ENCODE data around the gene DZIP1.

Gene DZIP1

DNA sequence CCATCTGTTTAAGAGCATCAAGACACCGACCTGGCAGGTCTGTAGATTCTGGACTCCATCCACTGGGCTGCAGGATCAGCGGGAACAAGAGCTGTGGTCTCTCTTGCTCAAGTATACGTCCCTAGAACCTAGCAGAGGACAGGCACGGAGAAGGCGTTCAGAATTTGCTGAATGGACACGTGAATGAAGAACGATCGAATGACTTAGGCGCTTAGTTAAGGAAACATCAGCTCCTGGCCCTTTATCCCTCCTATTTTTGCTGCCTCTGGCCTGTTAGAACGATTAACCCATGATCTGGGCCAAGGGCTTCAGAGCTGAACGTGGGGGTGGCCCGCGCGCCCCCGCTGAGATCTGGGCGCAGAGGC is 953 bp downstream of the DZIP1 start:
- DNase-seq = peak; percentile 35

DNA sequence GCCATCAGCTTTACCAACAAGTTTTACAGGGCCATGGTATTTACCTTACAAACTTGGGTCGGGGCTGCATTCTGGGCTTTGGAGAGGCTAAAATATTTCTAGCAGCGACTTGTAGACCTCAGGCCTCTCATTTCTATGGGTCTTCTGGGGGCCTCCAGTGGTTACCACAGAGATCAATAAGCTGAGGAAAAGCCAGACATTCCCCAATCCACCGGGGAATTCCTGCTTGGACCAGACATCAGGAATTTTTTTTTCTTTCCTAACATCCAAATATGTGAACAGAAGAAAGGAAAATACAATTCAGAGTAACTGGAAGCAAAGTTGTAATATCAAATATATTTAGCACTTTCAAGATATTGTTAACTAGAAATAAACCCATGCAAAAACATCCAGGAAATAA is 1.5 kb downstream of the DZIP1 start:
- DNase-seq = no peak

DNA sequence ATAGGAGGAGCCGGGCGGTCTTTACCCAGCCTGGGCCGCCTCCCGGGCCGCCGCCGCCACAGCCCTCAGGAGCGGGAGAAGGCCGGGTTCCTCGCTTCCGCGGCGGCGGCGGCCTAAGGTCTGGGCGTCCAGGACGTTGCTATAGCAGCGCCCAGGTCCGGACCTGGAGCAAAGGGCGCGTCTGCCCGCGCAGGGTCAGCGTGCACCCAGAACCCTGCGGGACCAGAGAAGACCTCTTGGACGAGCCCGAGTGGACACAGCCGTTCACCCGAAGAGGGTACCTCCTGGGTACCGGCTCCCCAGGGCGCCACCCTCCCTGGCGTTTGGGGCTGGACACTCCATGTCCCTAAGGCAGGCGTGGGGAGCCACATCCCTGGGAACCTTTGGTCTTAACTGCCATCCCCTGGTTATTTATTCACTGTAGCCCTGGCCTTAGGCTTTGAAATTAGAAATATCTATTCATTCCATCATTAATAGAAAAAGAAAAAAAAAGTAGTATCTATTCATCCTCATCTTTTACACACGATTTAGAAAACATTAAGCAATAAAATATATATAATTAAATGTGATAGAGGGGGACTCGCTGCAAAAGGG is 2.4 kb downstream of the DZIP1 start:
- peak; percentile 69 for DNase-seq

DNA sequence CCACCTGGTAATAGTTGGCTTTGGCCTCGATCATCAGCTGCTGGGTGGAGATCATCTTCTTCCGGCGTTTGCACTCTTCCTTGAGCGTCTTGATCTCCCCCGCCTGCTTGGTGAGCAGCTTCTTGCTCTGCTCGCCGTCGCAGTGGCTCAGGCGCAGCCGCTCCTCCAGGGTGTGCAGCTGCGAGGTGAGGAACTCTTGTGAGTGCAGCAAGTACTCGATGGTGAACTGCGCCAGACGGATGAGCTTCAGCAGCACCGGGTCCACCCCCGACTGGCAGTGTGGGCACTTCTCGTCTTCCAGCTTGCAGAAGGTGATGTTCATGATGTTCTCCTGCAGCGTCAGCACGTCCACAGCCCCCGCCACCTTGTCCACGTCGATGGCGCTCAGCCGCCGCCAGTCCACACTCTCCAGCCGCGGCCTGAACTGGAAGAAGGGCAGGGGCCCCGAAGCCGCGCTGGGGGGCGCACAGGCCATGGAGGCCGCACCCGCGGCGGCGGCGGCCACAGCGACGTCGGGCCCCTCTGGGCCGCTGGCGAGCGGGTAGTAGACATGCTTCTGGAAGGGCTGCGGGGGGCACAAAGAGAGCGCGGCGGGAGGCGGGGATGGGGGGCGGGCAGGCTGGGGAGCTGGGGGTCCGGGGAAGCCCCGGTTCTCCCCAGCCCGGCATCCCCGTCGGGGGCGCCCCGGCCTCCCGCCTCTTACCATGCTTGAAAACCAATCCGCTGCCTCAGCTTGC is 3.0 kb downstream of the DZIP1 start:
- peak; percentile 59 for DNase-seq

DNA sequence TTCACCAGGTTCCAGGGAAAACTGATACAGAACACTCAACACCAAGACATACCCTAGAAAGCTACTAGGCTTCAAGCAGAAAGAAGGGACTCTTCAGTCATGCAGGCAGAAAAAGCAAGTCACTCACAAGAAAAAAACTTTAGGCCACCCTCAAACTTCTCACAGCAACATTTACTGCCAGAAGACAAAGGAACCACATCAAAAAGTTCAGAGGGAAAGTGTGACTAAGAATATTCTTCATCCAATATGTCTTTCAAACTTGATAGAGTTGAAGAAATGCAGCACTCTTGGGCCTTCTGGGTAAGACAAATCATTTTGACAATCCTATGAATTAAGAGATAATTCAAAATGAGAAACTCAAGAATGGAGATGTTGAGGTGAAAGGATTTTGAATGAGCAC is 7.7 kb downstream of the DZIP1 start:
- DNase-seq = no peak

DNA sequence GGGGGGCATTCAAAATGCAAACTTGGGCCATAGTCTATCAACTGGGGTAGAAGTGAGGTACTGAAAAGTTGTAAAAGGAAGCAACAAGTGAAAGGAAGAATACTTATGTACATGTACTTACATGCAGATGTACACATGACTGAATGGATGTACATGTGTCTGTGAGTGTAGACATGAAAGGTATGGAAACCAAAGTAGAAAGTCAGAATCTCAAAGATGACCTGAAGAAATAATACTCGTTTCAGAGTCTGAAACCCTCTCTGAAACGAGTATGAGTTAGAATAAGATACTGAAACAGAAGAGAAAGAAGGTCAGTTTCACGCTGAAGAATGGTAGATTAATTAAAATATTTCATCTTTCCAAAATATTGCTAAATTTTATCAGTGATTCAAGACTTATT is 13.9 kb downstream of the DZIP1 start:
- no peak for DNase-seq

DNA sequence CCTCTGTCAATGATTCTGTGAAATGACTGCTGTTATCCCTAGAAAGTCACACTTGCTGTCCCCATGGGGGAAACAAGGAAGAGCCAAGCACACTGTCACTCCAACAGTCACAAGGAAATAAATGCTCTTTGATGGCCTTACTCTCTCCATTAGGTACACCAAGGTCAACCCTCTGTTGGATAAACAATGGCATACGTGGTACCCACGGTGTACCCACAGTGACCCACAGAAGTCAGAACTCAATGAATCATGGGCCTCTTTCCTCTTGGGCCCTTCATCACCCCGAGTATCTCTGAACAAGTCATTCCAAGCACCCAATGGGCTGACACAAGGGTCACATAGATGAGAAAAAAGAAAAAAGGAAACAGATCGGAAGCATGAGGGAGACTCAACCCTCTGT is 15.4 kb downstream of the DZIP1 start:
- DNase-seq = no peak

DNA sequence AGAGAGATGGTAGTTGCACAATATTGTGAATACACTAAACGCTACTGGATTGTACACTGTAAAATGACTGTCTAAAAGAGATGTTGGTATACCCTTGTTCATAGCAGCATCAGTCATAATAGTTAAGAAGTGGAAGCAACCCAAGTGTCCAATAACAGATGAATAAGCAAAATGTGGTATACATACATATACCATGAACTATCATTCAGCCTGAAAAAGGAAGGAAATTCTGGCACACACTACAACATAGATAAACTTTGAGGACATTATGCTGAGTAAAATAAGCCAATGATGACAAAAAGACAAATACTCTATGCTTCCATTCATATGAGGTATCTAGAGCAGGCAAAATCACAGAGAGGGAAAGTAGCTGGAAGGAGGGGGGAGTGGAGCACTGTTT is 16.0 kb downstream of the DZIP1 start:
- DNase-seq = no peak

DNA sequence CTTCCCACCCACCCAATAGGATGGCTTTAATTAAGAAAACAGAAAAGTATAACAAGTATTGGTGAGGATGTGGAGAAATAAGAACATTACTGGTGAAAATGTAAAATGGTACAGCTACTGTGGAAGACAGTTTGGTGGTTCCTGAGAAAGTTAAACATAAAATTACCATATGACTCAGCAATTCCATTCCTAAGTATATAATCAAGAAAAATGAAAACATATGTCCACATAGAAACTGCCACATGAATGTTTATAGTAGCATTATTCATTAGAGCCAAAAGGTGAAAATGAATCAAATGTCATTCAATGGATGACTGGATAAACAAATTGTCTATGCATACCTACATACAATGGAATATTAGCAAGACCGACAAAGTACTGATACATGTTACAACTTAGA is 16.9 kb downstream of the DZIP1 start:
- no peak for DNase-seq

DNA sequence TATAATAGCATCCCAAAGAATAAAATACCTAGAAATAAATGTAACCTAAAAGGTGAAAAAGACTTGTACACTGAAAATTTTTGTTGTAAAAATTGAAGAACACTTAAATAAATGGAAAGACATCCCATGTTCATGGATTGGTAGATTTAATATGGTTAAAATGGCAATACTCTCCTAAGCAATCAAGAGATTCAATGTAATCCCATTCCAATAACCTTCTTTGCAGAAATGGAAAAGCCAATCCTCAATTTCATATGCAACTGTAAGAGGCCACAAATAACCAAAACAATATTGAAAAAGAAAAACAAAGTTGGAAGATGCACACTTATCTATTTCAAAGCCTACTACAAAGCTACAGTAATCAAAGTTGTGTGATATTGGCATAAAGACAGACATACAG is 17.7 kb downstream of the DZIP1 start:
- no peak for DNase-seq

DNA sequence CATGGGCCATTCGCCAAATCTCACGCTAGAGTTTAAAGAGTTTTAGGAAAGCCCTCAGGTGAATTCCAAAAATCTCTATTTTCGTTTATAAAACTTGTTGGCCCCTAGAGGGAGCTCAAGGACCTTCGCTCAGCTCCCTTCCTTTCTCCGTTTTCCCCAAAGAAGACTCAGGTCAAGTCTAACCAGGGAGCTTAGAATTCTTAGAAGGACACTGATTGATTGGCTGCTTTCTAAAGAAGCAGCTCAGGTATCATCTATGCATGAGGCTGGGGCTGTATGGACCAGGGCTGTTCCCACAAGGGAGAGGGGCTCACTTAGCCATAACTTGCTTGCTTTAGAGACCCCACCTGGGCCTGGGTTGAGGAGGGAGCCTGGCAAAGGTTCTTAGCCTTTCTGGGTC is 20.5 kb downstream of the DZIP1 start:
- peak; percentile 54 for DNase-seq

DNA sequence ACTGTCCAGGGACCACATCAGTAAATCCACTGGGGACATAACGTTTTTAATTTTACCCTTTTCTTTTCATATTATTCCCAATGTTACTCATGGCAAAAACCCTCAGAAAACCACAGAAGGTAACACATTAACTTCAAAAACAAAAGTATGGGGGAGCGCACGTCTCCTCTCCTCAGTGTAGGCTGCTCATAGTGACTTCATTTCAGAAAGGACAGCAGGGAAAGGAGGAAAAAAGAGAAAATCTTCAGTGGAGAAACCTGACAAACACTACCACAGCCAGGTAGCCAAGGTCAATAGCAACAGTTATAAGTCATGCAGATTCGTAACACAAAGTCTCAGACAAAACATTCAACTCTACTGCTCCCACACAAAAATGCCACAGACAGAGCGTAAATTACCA is 21.4 kb downstream of the DZIP1 start:
- DNase-seq = no peak

DNA sequence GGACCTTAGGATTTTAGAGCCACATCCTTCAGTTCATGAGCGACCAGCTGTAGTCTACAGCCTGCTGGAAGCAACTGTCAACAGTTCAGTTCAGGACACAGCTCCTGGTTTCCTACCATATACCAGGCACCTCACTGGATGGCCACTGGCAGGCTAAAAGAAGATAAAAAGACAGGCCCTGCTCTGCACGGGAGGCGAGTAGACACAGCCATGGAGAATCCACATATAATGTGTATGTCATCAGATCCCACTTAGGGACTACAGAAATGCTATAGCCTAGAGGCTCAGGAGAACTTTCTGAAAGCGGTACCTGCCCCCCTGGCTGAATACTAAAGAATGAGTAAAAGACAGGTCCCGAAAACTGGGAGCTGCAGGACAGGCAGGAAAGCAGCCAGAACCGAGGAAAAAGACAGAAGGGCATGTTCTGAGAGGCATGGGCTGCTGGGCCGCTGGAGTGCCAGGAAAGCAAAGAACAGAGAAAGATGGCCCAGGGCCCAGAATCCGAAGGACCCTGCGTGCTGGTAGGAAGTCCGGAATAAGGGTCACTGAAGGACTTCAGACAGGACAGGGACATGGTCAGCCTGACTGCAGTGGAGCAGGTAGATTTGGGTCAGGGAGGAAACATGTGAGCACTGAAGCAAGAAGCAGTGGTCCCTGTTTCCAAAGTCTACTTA is 23.5 kb downstream of the DZIP1 start:
- no peak for DNase-seq

DNA sequence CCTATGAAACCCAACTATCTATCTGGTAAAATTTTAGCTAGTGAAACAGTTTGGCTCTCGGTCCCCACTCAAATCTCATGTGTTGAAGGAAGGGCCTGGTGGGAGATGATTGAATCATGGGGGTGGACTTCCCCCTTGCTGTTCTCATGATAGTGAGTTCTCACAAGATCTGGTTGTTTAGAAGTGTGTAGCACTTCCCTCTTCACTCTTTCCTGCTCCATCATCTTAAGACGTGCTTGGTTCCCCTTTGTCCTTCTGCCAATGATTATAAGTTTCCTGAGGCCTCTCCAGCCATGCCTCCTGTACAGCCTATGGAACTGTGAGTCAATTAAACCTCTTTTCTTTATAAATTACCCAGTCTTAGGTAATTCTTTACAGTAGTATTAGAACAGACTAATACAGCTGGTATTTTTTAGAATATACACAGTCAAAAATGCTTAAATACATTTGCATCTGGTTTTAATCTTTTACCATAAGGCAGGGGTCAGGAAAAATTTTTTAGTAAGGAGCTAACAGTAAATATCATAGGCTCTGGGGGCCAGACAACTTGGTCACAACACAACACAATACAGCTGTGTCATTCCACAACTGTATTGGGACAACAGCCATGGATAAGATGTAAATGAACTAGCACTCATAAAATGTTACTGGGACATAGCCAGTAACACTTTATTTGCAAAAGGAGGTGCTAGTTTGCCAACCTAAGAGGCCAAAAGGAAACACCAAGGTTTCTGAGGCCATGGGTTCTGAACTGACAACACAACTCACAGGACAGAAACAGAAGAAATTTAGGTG is 24.3 kb downstream of the DZIP1 start:
- no peak for DNase-seq

DNA sequence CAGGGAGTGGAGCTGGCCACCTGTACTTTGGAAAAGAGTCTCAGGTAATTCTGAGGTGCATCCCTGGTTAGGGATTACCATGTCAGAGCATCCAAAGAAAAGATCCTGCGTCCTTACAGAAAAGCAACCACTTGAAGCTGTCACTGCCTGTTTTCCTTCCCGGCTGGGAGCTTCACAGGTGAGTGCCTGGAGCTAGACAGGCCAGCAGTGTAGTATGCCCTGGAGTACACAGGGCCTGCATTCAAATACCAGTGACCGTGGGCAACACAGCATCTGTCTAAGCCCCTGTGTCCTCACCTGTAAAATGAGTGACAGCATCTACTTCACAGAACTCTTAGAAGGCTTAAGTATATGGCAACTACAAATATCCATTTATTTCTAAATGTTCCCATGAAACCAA is 29.0 kb downstream of the DZIP1 start:
- no peak for DNase-seq

DNA sequence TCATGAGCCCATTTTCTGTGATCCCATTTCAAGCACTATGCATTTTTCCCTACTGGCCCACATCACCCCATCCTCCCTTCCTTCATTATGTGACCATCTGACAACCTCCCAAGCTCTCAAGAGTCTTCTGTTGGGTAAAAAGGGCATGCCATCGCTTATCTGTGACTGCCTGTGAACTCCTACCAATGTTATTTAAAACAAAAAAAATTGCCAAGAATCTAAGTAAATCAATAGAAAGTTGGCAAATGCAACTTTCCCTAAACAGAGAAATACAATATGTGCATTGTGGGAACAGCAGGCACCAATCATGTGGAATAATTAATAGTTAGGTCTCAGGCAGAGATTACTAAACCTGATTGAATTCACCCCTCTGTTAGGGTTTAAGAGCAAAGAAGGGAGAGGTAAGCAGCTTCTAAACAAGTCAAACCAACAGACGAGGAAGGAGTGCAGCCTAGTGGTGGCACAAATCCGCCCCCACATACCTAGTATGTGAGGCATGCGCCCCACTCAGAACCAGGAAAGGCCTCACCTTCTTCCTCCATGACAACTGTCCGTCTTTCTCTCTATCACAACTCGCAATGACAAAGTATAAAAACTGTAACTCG is 29.8 kb downstream of the DZIP1 start:
- no peak for DNase-seq

DNA sequence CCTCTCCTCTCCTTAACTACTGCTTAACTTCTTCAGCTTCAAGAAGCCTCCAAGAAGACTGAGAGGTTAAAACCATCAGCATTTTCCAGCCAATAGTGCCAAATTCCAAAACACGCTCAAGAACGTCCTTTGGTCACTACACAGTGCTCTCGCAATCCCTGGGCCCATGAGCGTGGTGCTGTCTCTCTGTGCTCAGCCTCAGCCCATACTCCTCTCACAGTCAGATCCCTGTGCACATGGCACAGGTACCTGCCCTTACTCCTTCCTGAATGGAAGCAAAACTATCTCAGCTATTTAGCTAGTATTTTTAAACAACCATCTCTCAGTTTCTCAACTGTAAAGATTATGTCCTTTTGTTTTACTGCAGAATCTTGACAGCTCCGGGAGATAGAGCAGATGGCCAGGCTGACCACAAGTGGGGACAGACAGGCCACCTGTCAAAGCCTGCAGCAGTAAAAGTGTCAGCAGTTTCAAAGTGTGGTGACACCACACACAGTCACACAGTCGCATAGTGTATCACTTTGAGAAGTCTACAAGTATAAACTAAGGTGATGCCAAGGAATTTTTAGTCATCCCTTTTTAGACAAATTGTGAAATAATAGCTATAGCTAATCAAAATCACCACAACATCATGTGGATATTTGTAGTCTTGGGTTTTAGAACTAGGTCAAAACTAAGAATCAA is 35.7 kb downstream of the DZIP1 start:
- peak; percentile 6 for DNase-seq

DNA sequence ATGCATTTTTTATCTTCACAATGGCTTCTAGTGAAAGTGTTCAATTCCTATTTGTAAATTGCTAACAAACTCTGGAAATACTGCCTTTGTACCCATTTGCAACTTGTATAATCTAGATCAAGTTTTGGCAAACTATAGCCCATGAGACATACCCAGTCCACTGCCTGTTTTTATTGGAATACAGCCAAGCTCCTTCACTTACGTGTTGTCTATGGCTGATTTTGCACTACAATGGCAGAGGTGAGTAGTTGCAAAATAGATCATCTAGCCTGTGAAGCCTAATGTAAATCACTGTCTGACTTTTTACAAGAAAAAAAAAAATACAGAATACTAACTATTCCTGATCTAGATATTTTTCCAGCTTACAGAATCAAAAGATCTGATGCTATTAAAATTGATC is 37.1 kb downstream of the DZIP1 start:
- DNase-seq = peak; percentile 28

DNA sequence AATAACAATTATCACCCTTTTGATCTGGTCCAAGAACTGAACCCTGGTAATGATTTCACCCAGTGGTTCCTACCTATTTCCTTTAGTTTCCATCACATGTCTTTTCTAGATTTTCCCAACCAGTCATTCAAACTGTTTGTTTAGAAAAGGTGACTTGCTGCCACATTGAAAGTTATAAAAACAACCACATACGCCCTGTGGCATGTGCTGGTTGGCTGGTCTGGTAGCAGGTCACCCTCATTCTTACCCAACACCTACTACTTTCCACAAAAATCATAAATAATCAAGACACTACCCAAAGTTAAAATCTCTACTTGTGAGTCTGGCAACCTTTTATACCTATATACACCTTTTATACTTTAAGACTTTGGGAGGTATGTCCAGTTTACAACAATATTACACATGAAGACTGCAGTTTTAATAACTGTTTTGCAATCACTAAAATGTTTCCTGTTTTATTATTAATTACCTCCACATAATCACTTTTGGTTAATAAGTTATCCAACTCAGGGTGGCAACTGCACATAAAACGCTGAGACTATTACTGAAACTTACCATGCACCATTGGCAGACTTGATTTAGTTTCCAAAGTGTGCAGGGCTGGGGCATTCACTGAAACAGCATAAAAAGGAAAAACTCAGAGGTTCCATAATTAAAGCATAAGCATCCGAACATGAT is 38.9 kb downstream of the DZIP1 start:
- DNase-seq = no peak

DNA sequence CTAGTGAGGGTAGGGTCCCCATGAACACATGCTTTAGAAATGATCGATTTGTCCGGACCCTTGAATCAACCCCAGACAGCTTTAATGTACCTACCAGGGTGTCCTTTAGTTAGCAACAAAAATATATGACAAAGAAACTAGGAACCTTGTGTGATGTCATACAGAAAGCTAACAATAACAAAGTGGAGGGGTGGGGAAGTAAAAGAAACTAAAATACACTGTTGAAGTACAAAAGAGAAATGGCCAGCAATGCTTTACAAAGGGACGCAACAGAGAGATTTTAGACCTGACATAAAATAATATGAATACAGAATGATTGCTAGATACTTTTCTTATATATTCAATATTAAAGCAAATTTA is 40.0 kb downstream of the DZIP1 start:
- peak; percentile 13 for DNase-seq

DNA sequence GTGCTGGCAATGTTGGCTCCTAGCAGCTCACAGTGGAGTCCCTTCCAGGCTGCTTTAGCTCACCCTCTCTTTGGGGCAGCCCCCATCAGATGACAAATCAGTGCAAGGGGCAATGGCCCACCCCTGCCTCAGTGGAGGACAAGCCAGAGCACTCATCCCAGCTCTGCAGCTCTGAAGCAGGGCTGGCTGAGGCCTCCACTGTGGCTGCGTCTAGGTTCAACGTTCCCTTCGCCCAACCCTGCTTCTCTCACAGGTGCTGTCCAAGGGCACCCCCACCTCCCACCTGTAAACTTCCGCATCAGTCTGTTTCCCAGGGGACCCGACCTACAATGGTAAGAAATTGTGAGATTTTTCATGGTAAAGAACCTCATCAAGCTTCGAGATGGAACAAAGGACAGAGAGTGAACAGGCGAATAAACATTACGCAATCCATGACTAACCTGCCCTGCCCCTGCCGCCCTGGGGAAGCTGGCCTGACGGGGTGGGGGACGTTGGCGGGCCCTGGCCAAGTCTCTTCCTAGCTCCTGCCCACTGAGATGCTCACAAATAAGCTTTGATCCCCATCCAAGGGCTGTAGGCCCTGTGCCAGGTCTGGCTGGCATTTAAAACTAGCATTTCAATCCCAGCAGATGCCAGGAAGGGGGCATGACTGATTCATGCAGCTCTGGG is 40.5 kb downstream of the DZIP1 start:
- DNase-seq = peak; percentile 52

DNA sequence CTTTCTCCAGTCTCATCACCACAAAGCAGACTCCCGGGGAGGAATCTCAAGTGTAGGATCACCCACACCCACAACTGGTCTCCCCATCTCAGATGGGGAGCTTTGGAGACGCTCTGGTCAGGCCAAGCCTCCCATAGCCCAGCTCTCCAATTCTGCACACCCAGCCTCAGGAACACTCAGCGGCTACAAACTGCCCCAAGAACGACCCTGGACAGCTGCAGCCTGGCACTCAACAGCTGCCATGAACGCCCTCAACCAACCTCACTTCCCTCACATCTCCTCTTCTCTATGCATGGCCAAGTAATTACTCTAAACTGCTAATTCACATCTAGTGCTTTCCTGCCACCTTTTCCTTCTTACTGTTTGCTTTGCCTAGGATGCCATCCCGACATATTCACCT is 42.6 kb downstream of the DZIP1 start:
- no peak for DNase-seq
